BJ (cell line): ENCODE data around the gene UBXN1. TPM values are rescaled to one million over a fixed set of nuclear protein-coding genes. Genes with fewer than 3 reads are reported as not detected.
A peak's percentile ranks its signal among the peaks of the same experiment; 100 is the strongest.

Source experiments
- CTCF ChIA-PET: fragments of 350-600 bp; formaldehyde crosslinking; extraction: SDS; loops from one replicate; lab custom pipeline; 2021; ENCODE audit warnings: antibody characterized with exemption, inconsistent platforms; lab: Yijun Ruan, JAX
- POLR2A ChIA-PET: fragments of 300-600 bp; sonication (Branson Sonifier 250); formaldehyde crosslinking; extraction: SDS; loops from one replicate; lab custom pipeline; 2021; ENCODE audit warnings: antibody characterized with exemption; lab: Charles Lee
- DNase-seq: peaks from one replicate; pipeline ENCODE4 v3.0.0-alpha.2; 2011; ENCODE audit warnings: low read depth
- H3K27me3 ChIP-seq: 2 replicates; pipeline ENCODE4 v1.6.0; 2011; ENCODE audit warnings: low read length; ENCODE audit not compliant: control insufficient read depth, insufficient read depth
- H3K36me3 ChIP-seq: 2 replicates; pipeline ENCODE4 v1.5.1; 2011; ENCODE audit warnings: low read length; ENCODE audit not compliant: control insufficient read depth, insufficient read depth
- H3K4me3 ChIP-seq: 2 replicates; pipeline ENCODE4 v1.5.1; 2011; ENCODE audit warnings: low read depth, mild to moderate bottlenecking, control low read depth, low read length
- polyA plus RNA-seq: library from polyadenylated mRNA; depleted of rRNA; stranded (reverse); fragments of >200 nt; gene quantifications from 2 replicates; pipeline ENCODE4 v1.2.3, GENCODE V29; 2011
- TF ChIP-seq, protein P1 (sequence below): IDR thresholded peaks from 2 replicates; pipeline ENCODE4 v1.5.1; 2011; ENCODE audit warnings: low read depth, mild to moderate bottlenecking, control low read depth, inconsistent platforms, low read length, moderate library complexity; ENCODE audit not compliant: insufficient read depth

Gene UBXN1
- polyA plus RNA-seq, 1 experiment: 86.0 TPM

DNA sequence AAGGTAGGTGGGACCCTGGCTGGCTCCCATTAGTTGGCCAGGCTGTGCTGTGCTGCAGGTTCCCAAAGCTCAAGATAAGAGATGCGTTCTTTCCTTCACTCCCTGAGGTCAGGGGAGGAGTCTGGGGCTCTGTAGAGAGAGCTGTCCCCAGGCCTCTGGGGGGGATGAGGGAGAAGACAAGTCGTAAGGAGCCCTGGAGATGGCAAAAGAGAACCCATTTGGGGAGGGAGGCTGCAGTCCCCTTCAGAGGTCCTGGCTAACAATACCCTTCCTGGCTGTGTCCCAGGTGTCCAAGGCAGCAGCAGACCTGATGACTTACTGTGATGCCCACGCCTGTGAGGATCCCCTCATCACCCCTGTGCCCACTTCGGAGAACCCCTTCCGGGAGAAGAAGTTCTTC lies 29.5 kb upstream of the UBXN1 start:
- ChIA-PET CTCF (interaction anchor here (1.0 to 2.2 kb wide), 5 partner anchors 14 to 148 kb away, joined by 3 to 11 read pairs (median 5); partner anchors contain the start of gene UQCC3), POLR2A (interaction anchor here (0.5 to 1.0 kb wide), 2 partner anchors 44 to 153 kb away, joined by 3 read pairs; partner anchors contain the start of gene C11orf98)
- H3K4me3 ChIP-seq: no peak overlapping the region; the same call in 1 of the 2 replicates
- DNase-seq: no peak
- TF ChIP-seq, protein P1, sequence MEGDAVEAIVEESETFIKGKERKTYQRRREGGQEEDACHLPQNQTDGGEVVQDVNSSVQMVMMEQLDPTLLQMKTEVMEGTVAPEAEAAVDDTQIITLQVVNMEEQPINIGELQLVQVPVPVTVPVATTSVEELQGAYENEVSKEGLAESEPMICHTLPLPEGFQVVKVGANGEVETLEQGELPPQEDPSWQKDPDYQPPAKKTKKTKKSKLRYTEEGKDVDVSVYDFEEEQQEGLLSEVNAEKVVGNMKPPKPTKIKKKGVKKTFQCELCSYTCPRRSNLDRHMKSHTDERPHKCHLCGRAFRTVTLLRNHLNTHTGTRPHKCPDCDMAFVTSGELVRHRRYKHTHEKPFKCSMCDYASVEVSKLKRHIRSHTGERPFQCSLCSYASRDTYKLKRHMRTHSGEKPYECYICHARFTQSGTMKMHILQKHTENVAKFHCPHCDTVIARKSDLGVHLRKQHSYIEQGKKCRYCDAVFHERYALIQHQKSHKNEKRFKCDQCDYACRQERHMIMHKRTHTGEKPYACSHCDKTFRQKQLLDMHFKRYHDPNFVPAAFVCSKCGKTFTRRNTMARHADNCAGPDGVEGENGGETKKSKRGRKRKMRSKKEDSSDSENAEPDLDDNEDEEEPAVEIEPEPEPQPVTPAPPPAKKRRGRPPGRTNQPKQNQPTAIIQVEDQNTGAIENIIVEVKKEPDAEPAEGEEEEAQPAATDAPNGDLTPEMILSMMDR: no peak
- H3K27me3 ChIP-seq: no peaks in the 10 kb centered on the region
- H3K36me3 ChIP-seq: peaks cover 6% of the 10 kb centered on the region

DNA sequence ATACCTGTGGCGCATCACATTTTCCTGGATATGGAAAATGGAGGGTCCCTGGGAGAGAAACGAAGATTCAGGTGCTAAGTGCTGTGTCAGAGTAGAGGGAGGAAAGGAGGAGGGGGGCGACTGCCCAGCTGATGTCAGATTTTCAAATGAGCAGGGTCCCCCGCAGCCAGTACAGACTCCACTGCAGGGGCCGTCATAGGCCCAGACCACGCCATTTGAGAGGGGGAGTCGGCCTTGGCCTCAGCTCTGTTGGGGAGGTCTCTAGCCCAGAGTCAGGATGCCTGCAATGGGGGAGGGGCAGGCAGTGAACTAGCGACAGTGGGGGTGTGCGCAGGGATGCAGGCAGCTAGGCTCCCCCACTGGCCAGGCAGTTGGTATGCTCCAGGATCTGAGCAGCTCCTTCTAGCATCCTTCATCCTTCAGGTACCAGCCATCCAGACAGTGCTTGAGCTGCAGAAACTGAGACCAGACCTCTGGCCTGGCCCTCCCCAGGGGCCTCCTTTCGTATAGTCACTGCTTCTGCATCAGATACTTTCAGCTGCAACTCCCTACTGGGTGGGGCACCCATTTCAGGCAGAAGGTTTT lies 28.5 kb upstream of the UBXN1 start, which contains the start of the genes BSCL2 and GNG3:
TSS of gene BSCL2 (minus strand) at position 148 of the 585 bp plus-strand sequence. CDS start 229 bp downstream, outside the sequence.
TSS of gene GNG3 (plus strand) at position 400 of the 585 bp plus-strand sequence. CDS start 620 bp downstream, outside the sequence.
- peaks cover 5% of the 10 kb centered on the region for H3K36me3 ChIP-seq
- POLR2A ChIA-PET: interaction anchor here (0.6 kb wide), 1 partner anchor 34 kb away, joined by 3 read pairs; no protein-coding TSS in a partner anchor
- DNase-seq: no peak
- H3K27me3 ChIP-seq: no peaks in the 10 kb centered on the region
- H3K4me3 ChIP-seq: peak within 1 kb of the TSS; percentile 20
- TF ChIP-seq, protein P1: no peak
- CTCF ChIA-PET: interaction anchor here (1.0 to 2.2 kb wide), 8 partner anchors 13 to 79 kb away, joined by 3 to 15 read pairs (median 4); partner anchors contain the start of genes TTC9C, UBXN1 and UQCC3

DNA sequence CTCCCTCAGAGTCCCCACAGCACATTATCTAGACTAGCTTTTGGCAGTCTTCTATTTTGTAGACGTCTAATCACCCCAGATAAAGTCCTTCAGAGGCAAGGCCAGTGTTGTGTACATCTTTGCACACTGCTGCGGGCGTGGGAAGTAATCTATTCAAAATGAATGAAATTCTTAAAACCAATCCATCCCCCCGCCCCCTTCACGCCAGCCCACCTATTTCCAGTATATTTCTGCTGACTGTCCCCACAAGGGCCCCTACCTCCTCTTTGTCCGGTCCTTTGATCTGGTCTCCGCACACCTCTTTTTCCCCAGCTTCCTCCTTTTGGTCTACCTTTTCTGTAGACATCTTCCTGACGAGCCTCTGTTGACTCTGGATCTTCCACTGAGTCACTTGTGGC lies 28.0 kb upstream of the UBXN1 start:
- Histone ChIP-seq H3K36me3 (peaks cover 4% of the 10 kb centered on the region), H3K4me3 (no peak overlapping the region), H3K27me3 (no peaks in the 10 kb centered on the region)
- CTCF ChIA-PET: interaction anchor here (1.0 to 2.4 kb wide), 8 partner anchors 12 to 113 kb away, joined by 3 to 15 read pairs (median 4); partner anchors contain the start of genes LRRN4CL, TTC9C, UBXN1 and UQCC3
- DNase-seq: no peak
- TF ChIP-seq, protein P1: no peak
- POLR2A ChIA-PET: interaction anchor here (0.6 to 1.1 kb wide), 2 partner anchors 34 to 42 kb away, joined by 3 to 5 read pairs; partner anchors contain the start of genes C11orf98 and CSKMT

DNA sequence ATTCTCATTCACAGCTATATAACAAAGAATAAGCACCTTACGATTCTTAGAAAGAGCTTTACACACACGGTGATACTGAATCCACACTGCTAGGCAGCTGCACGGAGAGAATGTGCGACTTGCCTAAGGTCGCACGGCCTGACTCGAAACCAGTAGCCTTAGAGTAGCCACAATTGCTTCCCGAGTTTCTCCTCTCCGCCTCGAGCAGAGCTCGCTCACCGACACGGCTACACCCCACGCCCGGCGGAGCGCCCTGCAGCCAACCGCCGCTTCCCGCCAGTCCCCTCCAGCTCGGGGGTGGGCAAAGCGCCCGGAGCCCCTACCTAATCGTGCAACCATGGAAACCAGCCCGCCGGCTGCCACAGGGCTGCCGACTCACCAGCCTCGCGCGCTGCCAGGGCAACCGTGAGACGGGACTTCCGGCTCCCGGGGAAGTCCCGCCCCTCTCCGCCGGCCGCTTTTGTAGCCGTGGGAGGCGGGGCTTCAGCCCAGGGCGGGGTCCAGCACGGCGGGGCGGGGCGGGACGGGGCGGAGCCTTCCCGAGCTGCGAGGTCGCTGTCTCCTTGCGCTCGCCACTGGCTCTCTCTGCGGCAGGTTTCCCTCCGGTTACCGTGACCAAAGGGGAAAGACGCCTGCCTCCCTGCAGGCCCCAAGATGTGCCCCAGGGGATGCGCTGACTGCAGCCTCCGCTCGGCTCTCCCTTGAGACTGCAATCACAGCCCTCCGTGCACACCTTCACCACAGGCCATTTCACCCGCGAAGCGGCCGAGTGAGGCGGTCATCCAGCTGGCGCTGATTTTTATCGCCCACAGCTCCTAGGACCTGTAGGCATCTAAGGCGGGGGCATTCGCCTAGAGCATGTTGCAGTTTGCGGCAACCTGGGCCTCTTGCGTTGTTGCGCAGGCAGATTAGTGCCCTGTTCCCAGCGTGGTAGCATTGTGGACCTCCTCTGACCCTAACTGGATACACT lies 27.3 kb upstream of the UBXN1 start:
- Histone ChIP-seq H3K27me3 (no peaks in the 10 kb centered on the region), H3K4me3 (peak overlapping the region; percentile 58), H3K36me3 (peaks cover 2% of the 10 kb centered on the region)
- TF ChIP-seq, protein P1: no peak
- DNase-seq: peak; percentile 57
- ChIA-PET CTCF (interaction anchor here (0.7 to 2.4 kb wide), 11 partner anchors 10 to 156 kb away, joined by 3 to 15 read pairs (median 4); partner anchors contain the start of genes C11orf98, CSKMT, LRRN4CL and TTC9C), POLR2A (interaction anchor here (0.7 to 1.1 kb wide), 2 partner anchors 27 to 41 kb away, joined by 5 read pairs; partner anchors contain the start of genes C11orf98 and CSKMT)
